Measurements from ENCODE around the gene SPSB4. TPM values are rescaled to one million over a fixed set of nuclear protein-coding genes. Genes with fewer than 3 reads are reported as not detected.

Gene SPSB4
- total and polyA plus RNA-seq, 2 donors (not counting 1 experiment from before 2014, with no cell fraction given): not detected

- Histone ChIP-seq H3K79me2 (ENCODE audit: control insufficient read depth, insufficient read depth, low read length) (no peaks in the 10 kb centered on the region), H3K9me3 (ENCODE audit: control extremely low read depth in 1 of 3, control insufficient read depth in 2 of 3, insufficient read depth in 1 of 3, low read length in 2 of 3) (peaks cover 0 to 6% (median 3%) of the 10 kb centered on the region in 3 donors), H3K4me3 (ENCODE audit: control extremely low read depth in 1 of 5, extremely low read depth in 1 of 5, insufficient read depth in 1 of 5, low read depth in 2 of 5, low read length in 4 of 5) (no peak overlapping the region), H3K27ac (ENCODE audit: low read length in 2 of 2) (no peak overlapping the region), H3K9ac (ENCODE audit: low read length) (no peak overlapping the region), H4K20me1 (ENCODE audit: control insufficient read depth, insufficient read depth, low read length, poor library complexity, severe bottlenecking) (no peaks in the 10 kb centered on the region), H3K4me2 (replicated peaks; ENCODE audit: low read depth, low read length, poor library complexity, severe bottlenecking) (no peak overlapping the region), H2AFZ (ENCODE audit: insufficient read depth, low read depth, low read length, poor library complexity, severe bottlenecking) (no peak overlapping the region), H3K27me3 (replicated peaks in 1 of 4; ENCODE audit: control extremely low read depth in 1 of 4, control insufficient read depth in 3 of 4, insufficient read depth in 4 of 4, low read length in 3 of 4) (peaks cover 0 to 4% (median 1%) of the 10 kb centered on the region in 4 experiments), H3K4me1 (ENCODE audit: control insufficient read depth in 2 of 2, insufficient read depth in 2 of 2, low read length in 2 of 2) (no peaks in the 10 kb centered on the region), H3K36me3 (replicated peaks in 1 of 2; ENCODE audit: control extremely low read depth in 1 of 2, control insufficient read depth in 1 of 2, extremely low read depth in 1 of 2, insufficient read depth in 2 of 2, low read length in 1 of 2) (no peaks in the 10 kb centered on the region)
- intact Hi-C loops (cut with micrococcal nuclease): no loop called here
- TF ChIP-seq CTCF (IDR thresholded peaks at IDR 0.05): no peak
- no peak for TF ChIP-seq EZH2 (IDR thresholded peaks at IDR 0.05; ENCODE audit: borderline replicate concordance, insufficient read depth, low read depth, low read length, poor library complexity, severe bottlenecking)
- ATAC-seq (ENCODE audit: low read depth) (no peak), DNase-seq (no peak)
- Mint-ChIP-seq H3K4me1 (no peaks in the 10 kb centered on the region), H3K4me3 (no peak overlapping the region), H3K27ac (no peak overlapping the region), H3K9me3 (ENCODE audit: insufficient read depth) (peaks cover 4% of the 10 kb centered on the region), H3K27me3 (peaks cover 31% of the 10 kb centered on the region)
- POLR2A ChIA-PET: no interaction called here
- CTCF ChIA-PET: no interaction called here
Observed at GRCh38 chr3:141176775-141177174, 125.6 kb downstream of the SPSB4 start.

GRCh38 chr3:141178026-141178425, 126.9 kb downstream of the SPSB4 start:
- DNase-seq (no peak), ATAC-seq (ENCODE audit: low read depth) (no peak)
- H3K9me3 ChIP-seq (ENCODE audit: control extremely low read depth in 1 of 3, control insufficient read depth in 2 of 3, insufficient read depth in 1 of 3, low read length in 2 of 3): peaks cover 0 to 6% (median 3%) of the 10 kb centered on the region in 3 donors
- ChIA-PET CTCF (no interaction called here), POLR2A (no interaction called here)
- Mint-ChIP-seq H3K27ac (no peak overlapping the region), H3K4me1 (no peaks in the 10 kb centered on the region), H3K4me3 (no peak overlapping the region), H3K27me3 (peaks cover 37% of the 10 kb centered on the region), H3K9me3 (ENCODE audit: insufficient read depth) (peaks cover 4% of the 10 kb centered on the region)
- TF ChIP-seq EZH2 (IDR thresholded peaks at IDR 0.05; ENCODE audit: borderline replicate concordance, insufficient read depth, low read depth, low read length, poor library complexity, severe bottlenecking): no peak
- no peak for TF ChIP-seq CTCF (IDR thresholded peaks at IDR 0.05)
- H3K4me1 ChIP-seq (ENCODE audit: control insufficient read depth in 2 of 2, insufficient read depth in 2 of 2, low read length in 2 of 2): no peaks in the 10 kb centered on the region
- no peak overlapping the region for H3K27ac ChIP-seq (ENCODE audit: low read length in 2 of 2)
- no peak overlapping the region for H2AFZ ChIP-seq (ENCODE audit: insufficient read depth, low read depth, low read length, poor library complexity, severe bottlenecking)
- H3K36me3 ChIP-seq (replicated peaks in 1 of 2; ENCODE audit: control extremely low read depth in 1 of 2, control insufficient read depth in 1 of 2, extremely low read depth in 1 of 2, insufficient read depth in 2 of 2, low read length in 1 of 2): no peaks in the 10 kb centered on the region
- H4K20me1 ChIP-seq (ENCODE audit: control insufficient read depth, insufficient read depth, low read length, poor library complexity, severe bottlenecking): no peaks in the 10 kb centered on the region
- H3K4me2 ChIP-seq (replicated peaks; ENCODE audit: low read depth, low read length, poor library complexity, severe bottlenecking): no peak overlapping the region
- H3K9ac ChIP-seq (ENCODE audit: low read length): no peak overlapping the region
- no peak overlapping the region for H3K4me3 ChIP-seq (ENCODE audit: control extremely low read depth in 1 of 5, extremely low read depth in 1 of 5, insufficient read depth in 1 of 5, low read depth in 2 of 5, low read length in 4 of 5)
- H3K79me2 ChIP-seq (ENCODE audit: control insufficient read depth, insufficient read depth, low read length): no peaks in the 10 kb centered on the region
- no CpG with 5 or more reads among the region's 3 CpGs for WGBS (ENCODE audit: insufficient coverage)
- H3K27me3 ChIP-seq (replicated peaks in 1 of 4; ENCODE audit: control extremely low read depth in 1 of 4, control insufficient read depth in 3 of 4, insufficient read depth in 4 of 4, low read length in 3 of 4): peaks cover 0 to 10% (median 0%) of the 10 kb centered on the region in 4 experiments
- intact Hi-C loops (cut with micrococcal nuclease): no loop called here
